ENCODE results near the gene HOXB7. TPM values are rescaled to one million over a fixed set of nuclear protein-coding genes. Genes with fewer than 3 reads are reported as not detected.

The HOXB7 gene
- total and polyA plus RNA-seq, 2 of the 13 experiments (the other 11 are each of a cell fraction or from before 2014, with no cell fraction given): 0.04 TPM; not detected in 1

DNA sequence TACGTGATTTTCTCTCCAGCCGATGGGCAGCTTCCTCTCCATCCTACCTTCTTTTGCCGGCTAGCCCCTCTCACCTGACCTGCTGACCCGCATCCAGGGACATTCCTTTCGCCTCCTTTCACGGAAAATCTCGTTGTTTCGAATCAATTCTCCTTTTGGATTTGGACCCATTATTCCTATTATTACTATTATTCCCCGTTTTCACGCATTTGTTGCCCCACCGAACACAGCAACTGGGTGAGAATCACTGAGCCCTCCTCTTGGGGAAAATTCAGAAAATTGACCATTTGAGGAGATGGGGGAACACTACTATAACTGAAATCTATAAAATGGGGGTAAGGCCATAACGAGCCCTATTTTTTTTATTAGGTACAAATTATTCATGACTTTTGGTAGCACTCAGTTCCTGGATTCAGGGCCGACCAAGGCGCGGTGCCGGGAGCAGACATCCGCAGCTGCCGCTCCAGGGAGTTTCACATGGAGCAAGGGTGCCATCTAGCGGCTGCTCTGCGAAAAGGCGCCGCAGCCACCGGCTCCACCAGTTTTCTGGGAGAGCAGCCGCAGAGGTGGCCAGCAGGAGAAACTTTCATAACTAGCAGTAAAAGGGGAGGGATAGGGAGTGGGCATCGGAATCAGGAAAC is 7.6 kb upstream of the HOXB7 start (continued):
- TF ChIP-seq, protein P1, sequence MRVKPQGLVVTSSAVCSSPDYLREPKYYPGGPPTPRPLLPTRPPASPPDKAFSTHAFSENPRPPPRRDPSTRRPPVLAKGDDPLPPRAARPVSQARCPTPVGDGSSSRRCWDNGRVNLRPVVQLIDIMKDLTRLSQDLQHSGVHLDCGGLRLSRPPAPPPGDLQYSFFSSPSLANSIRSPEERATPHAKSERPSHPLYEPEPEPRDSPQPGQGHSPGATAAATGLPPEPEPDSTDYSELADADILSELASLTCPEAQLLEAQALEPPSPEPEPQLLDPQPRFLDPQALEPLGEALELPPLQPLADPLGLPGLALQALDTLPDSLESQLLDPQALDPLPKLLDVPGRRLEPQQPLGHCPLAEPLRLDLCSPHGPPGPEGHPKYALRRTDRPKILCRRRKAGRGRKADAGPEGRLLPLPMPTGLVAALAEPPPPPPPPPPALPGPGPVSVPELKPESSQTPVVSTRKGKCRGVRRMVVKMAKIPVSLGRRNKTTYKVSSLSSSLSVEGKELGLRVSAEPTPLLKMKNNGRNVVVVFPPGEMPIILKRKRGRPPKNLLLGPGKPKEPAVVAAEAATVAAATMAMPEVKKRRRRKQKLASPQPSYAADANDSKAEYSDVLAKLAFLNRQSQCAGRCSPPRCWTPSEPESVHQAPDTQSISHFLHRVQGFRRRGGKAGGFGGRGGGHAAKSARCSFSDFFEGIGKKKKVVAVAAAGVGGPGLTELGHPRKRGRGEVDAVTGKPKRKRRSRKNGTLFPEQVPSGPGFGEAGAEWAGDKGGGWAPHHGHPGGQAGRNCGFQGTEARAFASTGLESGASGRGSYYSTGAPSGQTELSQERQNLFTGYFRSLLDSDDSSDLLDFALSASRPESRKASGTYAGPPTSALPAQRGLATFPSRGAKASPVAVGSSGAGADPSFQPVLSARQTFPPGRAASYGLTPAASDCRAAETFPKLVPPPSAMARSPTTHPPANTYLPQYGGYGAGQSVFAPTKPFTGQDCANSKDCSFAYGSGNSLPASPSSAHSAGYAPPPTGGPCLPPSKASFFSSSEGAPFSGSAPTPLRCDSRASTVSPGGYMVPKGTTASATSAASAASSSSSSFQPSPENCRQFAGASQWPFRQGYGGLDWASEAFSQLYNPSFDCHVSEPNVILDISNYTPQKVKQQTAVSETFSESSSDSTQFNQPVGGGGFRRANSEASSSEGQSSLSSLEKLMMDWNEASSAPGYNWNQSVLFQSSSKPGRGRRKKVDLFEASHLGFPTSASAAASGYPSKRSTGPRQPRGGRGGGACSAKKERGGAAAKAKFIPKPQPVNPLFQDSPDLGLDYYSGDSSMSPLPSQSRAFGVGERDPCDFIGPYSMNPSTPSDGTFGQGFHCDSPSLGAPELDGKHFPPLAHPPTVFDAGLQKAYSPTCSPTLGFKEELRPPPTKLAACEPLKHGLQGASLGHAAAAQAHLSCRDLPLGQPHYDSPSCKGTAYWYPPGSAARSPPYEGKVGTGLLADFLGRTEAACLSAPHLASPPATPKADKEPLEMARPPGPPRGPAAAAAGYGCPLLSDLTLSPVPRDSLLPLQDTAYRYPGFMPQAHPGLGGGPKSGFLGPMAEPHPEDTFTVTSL (CRISPR knock-in tag; IDR thresholded peaks at IDR 0.05; ENCODE audit: borderline replicate concordance): no peak
- no peak for TF ChIP-seq ZFP82 (CRISPR knock-in tag; IDR thresholded peaks at IDR 0.05; ENCODE audit: borderline replicate concordance)
- TF ChIP-seq, protein P2, sequence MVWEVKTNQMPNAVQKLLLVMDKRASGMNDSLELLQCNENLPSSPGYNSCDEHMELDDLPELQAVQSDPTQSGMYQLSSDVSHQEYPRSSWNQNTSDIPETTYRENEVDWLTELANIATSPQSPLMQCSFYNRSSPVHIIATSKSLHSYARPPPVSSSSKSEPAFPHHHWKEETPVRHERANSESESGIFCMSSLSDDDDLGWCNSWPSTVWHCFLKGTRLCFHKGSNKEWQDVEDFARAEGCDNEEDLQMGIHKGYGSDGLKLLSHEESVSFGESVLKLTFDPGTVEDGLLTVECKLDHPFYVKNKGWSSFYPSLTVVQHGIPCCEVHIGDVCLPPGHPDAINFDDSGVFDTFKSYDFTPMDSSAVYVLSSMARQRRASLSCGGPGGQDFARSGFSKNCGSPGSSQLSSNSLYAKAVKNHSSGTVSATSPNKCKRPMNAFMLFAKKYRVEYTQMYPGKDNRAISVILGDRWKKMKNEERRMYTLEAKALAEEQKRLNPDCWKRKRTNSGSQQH (CRISPR knock-in tag; IDR thresholded peaks at IDR 0.05; ENCODE audit: low read depth): no peak
- no peak for TF ChIP-seq ZNF382 (CRISPR knock-in tag; IDR thresholded peaks at IDR 0.05; ENCODE audit: borderline replicate concordance)
- no peak for TF ChIP-seq MZF1 (CRISPR knock-in tag; IDR thresholded peaks at IDR 0.05; ENCODE audit: borderline replicate concordance)
- TF ChIP-seq KLF16 (CRISPR knock-in tag; IDR thresholded peaks at IDR 0.05): peak in 1 of 2 experiments; percentile 59; a peak in 1 of 4 replicates
- TF ChIP-seq, protein P3, sequence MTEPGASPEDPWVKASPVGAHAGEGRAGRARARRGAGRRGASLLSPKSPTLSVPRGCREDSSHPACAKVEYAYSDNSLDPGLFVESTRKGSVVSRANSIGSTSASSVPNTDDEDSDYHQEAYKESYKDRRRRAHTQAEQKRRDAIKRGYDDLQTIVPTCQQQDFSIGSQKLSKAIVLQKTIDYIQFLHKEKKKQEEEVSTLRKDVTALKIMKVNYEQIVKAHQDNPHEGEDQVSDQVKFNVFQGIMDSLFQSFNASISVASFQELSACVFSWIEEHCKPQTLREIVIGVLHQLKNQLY (CRISPR knock-in tag; IDR thresholded peaks at IDR 0.05): no peak
- no peak for TF ChIP-seq ZEB1 (IDR thresholded peaks at IDR 0.05; ENCODE audit: insufficient replicate concordance, low read depth)
- no peak for TF ChIP-seq CREB1 (IDR thresholded peaks at IDR 0.05)
- no peak for TF ChIP-seq CREB1 (CRISPR knock-in tag; IDR thresholded peaks at IDR 0.05)
- peak; percentile 94 for TF ChIP-seq STAG1 (CRISPR knock-in tag; IDR thresholded peaks at IDR 0.05)
- no peak for TF ChIP-seq ATF7 (IDR thresholded peaks at IDR 0.05)
- no peak for TF ChIP-seq ATF7 (CRISPR knock-in tag; IDR thresholded peaks at IDR 0.05)
- no peak for TF ChIP-seq JDP2 (CRISPR knock-in tag; IDR thresholded peaks at IDR 0.05; ENCODE audit: borderline replicate concordance)
- TF ChIP-seq, protein P4, sequence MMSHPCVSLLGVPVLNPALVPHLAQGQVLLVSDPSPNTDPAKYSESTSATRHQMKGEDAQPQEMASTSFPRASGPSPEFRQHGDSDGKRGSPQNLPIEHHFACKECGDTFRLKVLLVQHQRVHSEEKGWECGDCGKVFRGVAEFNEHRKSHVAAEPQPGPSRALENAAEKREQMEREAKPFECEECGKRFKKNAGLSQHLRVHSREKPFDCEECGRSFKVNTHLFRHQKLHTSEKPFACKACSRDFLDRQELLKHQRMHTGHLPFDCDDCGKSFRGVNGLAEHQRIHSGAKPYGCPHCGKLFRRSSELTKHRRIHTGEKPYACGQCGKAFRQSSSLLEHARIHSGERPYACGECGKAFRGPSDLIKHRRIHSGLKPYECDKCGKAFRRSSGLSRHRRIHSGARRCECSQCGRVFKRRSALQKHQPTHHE (CRISPR knock-in tag; IDR thresholded peaks at IDR 0.05; ENCODE audit: borderline replicate concordance): no peak
- no peak for TF ChIP-seq CBX5 (CRISPR knock-in tag; IDR thresholded peaks at IDR 0.05; ENCODE audit: borderline replicate concordance)
- TF ChIP-seq, protein P5, sequence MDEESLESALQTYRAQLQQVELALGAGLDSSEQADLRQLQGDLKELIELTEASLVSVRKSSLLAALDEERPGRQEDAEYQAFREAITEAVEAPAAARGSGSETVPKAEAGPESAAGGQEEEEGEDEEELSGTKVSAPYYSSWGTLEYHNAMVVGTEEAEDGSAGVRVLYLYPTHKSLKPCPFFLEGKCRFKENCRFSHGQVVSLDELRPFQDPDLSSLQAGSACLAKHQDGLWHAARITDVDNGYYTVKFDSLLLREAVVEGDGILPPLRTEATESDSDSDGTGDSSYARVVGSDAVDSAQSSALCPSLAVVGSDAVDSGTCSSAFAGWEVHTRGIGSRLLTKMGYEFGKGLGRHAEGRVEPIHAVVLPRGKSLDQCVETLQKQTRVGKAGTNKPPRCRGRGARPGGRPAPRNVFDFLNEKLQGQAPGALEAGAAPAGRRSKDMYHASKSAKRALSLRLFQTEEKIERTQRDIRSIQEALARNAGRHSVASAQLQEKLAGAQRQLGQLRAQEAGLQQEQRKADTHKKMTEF (CRISPR knock-in tag; IDR thresholded peaks at IDR 0.05): 0 out of 2 replicates have a peak, but pooled peaks have one; percentile 51
- TF ChIP-seq ZNF737 (CRISPR knock-in tag; IDR thresholded peaks at IDR 0.05; ENCODE audit: borderline replicate concordance): no peak
- TF ChIP-seq TCF7 (IDR thresholded peaks at IDR 0.05; ENCODE audit: low read depth): no peak
- TF ChIP-seq SOX6 (IDR thresholded peaks at IDR 0.05): no peak
- TF ChIP-seq SOX6 (CRISPR knock-in tag; IDR thresholded peaks at IDR 0.05): no peak

Measured in HepG2 (cell line).